Measurements from ENCODE around the gene CA5A. TPM values are rescaled to one million over a fixed set of nuclear protein-coding genes. Genes with fewer than 3 reads are reported as not detected.
"Not testable (repeated sequence)": the region's sequence is repeated elsewhere in the genome, so short reads cannot be mapped to it uniquely, and the experiment has no call there.

CA5A gene
- total RNA-seq, 1 experiment from 2014 or later, result not detected

DNA sequence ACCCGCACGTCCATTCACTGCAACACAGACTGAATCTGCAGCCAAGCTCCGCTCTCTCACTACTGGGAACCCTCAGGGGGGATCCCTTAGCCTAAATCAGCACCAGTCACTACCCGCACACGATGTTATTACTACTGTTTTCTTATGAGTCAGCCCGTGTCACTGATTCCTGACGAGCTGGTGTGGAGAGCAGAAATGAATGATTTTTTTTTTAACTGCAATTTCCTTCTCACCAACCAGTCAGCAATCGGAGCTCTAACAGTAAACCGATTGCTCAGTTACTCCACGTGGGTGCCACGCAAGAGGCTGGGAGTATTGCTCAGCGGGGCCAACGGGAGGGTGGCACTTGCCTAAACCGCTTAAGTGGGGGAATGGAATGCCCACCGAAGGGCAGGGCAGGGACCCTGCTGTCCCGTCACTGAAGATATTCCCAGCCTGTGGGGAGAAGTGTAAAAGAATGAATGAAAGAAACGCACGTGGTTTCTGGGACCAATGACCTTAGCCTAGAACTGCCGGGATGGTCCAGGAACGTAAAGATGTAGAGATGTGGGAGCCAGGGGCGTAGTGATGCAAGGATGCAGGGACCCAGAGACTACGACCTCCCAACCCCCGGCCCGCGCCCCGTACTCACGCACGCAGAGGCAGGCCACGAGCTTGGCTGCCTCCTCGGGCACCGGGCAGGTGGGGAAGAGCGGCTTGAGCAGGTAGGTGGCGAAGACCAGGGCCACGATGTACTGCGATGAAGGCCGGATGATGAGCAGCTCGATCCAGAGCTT is 67.9 kb downstream of the CA5A start:
- CTCF ChIA-PET, result interaction anchor here (0.6 to 7.3 kb wide), 3 partner anchors 15 to 188 kb away, joined by 3 to 185 read pairs (median 4); no protein-coding TSS in a partner anchor
- Mint-ChIP-seq H3K4me1 (ENCODE audit: low read depth, unreplicated experiment) (peaks cover 49% of the 10 kb centered on the region), H3K4me3 (ENCODE audit: low read depth, unreplicated experiment) (peak overlapping the region; percentile 80), H3K36me3 (ENCODE audit: insufficient read depth, unreplicated experiment) (peaks cover 90% of the 10 kb centered on the region), H3K27ac (ENCODE audit: unreplicated experiment) (peak overlapping the region; percentile 91)
- H3K9me3 Mint-ChIP-seq (ENCODE audit: low read depth, unreplicated experiment); intact Hi-C loops (cut with micrococcal nuclease; ENCODE audit: unreplicated experiment); H3K27me3 Mint-ChIP-seq (ENCODE audit: unreplicated experiment): not testable (repeated sequence)
- BruUV-seq (replicated peaks), result TSS peak; percentile 52
- peak; percentile 56 for DNase-seq

DNA sequence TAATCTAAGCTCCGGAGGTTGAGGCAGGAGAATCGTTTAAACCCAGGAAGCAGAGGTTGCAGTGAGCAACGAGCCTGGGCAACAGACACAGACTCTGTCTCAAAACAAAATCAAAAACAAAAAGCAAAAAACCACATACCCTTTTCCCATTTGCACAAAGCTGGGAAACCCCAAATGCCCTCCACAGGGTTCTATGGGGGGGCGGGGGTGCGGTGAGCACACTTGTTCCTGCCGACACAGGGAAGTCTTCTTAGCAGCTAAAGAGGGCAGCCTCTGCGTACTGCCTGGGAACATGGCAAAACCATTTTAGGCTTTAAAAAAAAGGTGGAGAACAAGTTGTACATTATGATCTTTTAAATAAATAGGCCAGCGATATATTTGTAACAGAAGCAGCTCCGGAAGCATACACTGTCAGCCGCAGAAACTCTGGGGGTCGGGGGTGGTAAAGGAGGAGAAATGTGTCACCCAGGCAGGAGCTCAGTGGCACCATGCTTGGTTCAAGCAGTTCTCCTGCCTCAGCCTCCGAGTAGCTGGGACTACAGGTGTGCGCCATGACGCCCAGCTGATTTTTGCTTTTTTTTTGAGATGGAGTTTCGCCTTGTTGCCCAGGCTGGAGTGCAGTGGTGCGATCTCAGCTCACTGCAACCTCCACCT is 70.3 kb downstream of the CA5A start:
- H3K9me3 Mint-ChIP-seq (ENCODE audit: low read depth, unreplicated experiment); H3K27me3 Mint-ChIP-seq (ENCODE audit: unreplicated experiment); intact Hi-C loops (cut with micrococcal nuclease; ENCODE audit: unreplicated experiment); DNase-seq; BruUV-seq (replicated peaks): not testable (repeated sequence)
- H3K27ac Mint-ChIP-seq (ENCODE audit: unreplicated experiment), result peak overlapping the region; percentile 91
- H3K36me3 Mint-ChIP-seq (ENCODE audit: insufficient read depth, unreplicated experiment), result peaks cover 98% of the 10 kb centered on the region
- H3K4me1 Mint-ChIP-seq (ENCODE audit: low read depth, unreplicated experiment), result peaks cover 41% of the 10 kb centered on the region
- CTCF ChIA-PET, result interaction anchor here (0.6 to 7.3 kb wide), 3 partner anchors 10 to 107 kb away, joined by 5 to 185 read pairs (median 6); no protein-coding TSS in a partner anchor
- H3K4me3 Mint-ChIP-seq (ENCODE audit: low read depth, unreplicated experiment), result peak overlapping the region; percentile 80

DNA sequence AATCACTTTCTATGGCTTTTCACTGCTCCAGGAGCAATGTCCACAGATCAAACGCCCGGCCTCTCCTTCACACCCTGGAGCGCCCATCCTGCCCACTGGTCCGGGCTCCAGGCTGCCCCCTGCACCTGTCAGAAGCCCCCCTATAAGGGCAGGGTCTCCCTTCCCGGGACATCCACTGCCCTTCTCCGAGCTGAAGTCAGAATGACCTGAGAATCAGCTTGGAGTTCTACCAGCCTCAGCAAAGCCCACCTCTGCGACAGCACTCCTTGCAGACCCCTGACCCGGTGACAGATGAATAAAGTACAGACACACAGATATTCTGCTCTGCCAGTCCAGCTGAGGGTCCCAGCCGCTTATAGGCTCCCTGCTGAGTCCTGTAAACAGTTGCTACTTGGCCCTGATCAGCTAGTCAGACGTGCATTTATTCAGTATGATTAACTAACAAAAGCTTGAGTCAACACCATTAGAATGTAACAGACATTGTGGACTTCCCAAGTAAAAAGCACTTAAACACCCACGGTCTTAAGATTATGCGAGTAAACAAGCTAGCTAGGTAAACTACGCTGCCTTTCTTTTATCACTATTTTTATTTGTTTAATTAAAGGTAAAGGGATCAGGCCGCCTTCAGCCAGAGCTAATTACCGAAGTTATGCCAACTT is 71.9 kb downstream of the CA5A start:
- BruUV-seq (replicated peaks), result no TSS peak
- no peak for DNase-seq
- H3K4me1 Mint-ChIP-seq (ENCODE audit: low read depth, unreplicated experiment), result peaks cover 42% of the 10 kb centered on the region
- CTCF ChIA-PET, result interaction anchor here (1.1 kb wide), 1 partner anchor 11 kb away, joined by 3 read pairs; no protein-coding TSS in a partner anchor
- H3K9me3 Mint-ChIP-seq (ENCODE audit: low read depth, unreplicated experiment), result no peaks in the 10 kb centered on the region
- TF ChIP-seq, protein P1, sequence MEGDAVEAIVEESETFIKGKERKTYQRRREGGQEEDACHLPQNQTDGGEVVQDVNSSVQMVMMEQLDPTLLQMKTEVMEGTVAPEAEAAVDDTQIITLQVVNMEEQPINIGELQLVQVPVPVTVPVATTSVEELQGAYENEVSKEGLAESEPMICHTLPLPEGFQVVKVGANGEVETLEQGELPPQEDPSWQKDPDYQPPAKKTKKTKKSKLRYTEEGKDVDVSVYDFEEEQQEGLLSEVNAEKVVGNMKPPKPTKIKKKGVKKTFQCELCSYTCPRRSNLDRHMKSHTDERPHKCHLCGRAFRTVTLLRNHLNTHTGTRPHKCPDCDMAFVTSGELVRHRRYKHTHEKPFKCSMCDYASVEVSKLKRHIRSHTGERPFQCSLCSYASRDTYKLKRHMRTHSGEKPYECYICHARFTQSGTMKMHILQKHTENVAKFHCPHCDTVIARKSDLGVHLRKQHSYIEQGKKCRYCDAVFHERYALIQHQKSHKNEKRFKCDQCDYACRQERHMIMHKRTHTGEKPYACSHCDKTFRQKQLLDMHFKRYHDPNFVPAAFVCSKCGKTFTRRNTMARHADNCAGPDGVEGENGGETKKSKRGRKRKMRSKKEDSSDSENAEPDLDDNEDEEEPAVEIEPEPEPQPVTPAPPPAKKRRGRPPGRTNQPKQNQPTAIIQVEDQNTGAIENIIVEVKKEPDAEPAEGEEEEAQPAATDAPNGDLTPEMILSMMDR (IDR thresholded peaks at IDR 0.05; ENCODE audit: unreplicated experiment), result no peak
- intact Hi-C loops (cut with micrococcal nuclease; ENCODE audit: unreplicated experiment), result no loop called here
- peak overlapping the region; percentile 80 for H3K4me3 Mint-ChIP-seq (ENCODE audit: low read depth, unreplicated experiment)
- no peaks in the 10 kb centered on the region for H3K27me3 Mint-ChIP-seq (ENCODE audit: unreplicated experiment)
- peak overlapping the region; percentile 91 for H3K27ac Mint-ChIP-seq (ENCODE audit: unreplicated experiment)
- H3K36me3 Mint-ChIP-seq (ENCODE audit: insufficient read depth, unreplicated experiment), result peaks cover 98% of the 10 kb centered on the region

DNA sequence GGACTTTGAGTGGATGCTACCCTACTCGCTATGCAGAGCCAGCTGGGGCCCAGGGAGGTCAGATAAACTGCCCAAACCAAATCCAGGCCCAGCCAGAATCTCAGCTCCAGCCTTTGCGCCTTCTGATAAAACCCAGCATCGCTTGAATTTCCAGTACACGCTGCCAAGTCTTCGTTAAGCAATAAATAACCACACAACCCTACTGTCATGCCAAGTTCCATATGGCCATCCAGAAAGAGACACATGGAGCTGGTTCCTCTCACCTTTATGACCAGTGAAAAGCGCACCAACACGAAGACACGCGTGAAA is 73.0 kb downstream of the CA5A start:
- BruUV-seq (replicated peaks); CTCF ChIA-PET; H3K9me3 Mint-ChIP-seq (ENCODE audit: low read depth, unreplicated experiment); H3K27ac Mint-ChIP-seq (ENCODE audit: unreplicated experiment); H3K27me3 Mint-ChIP-seq (ENCODE audit: unreplicated experiment); intact Hi-C loops (cut with micrococcal nuclease; ENCODE audit: unreplicated experiment); DNase-seq: not testable (repeated sequence)
- Mint-ChIP-seq H3K4me3 (ENCODE audit: low read depth, unreplicated experiment) (peak overlapping the region; percentile 54), H3K4me1 (ENCODE audit: low read depth, unreplicated experiment) (peaks cover 51% of the 10 kb centered on the region), H3K36me3 (ENCODE audit: insufficient read depth, unreplicated experiment) (peaks cover 98% of the 10 kb centered on the region)

DNA sequence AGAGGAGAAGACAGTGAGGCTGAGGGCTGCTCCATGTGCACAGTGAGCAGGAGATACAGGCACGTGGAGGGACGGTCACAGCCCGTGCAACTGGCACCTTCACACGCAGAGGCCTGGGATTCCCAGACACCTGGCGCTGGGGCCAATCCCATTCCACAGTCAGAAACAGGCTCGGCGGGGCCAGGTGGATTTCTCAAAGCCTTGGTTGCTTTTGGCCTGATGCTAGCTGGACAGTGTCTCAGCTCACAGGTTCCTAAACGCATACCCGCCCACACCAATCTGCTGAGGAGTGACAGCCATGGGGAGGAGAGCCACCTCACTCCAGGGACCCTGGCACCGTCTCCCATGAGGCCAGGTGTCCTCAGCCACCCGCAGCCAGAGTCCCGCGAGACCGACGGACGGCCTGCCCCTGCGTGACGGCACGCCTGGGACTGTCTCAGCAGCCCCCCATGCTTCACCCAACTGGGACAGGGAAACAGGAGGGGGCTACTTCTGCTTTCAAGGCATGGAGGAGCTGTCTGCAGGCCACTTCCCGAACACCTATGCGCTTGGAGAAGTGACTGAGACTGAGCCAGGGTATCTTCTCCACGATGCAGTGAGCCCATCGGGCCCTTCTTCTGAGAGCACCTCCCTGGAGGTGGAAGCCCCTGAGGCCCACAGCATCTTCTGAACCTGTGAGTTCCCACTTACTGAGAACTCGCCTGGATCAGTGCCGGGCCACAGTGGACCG is 73.6 kb downstream of the CA5A start:
- H3K36me3 Mint-ChIP-seq (ENCODE audit: insufficient read depth, unreplicated experiment), result peaks cover 98% of the 10 kb centered on the region
- H3K27me3 Mint-ChIP-seq (ENCODE audit: unreplicated experiment); H3K9me3 Mint-ChIP-seq (ENCODE audit: low read depth, unreplicated experiment); intact Hi-C loops (cut with micrococcal nuclease; ENCODE audit: unreplicated experiment); CTCF ChIA-PET; DNase-seq; BruUV-seq (replicated peaks): not testable (repeated sequence)
- peak overlapping the region; percentile 69 for H3K27ac Mint-ChIP-seq (ENCODE audit: unreplicated experiment)
- peak overlapping the region; percentile 54 for H3K4me3 Mint-ChIP-seq (ENCODE audit: low read depth, unreplicated experiment)
- peaks cover 56% of the 10 kb centered on the region for H3K4me1 Mint-ChIP-seq (ENCODE audit: low read depth, unreplicated experiment)

DNA sequence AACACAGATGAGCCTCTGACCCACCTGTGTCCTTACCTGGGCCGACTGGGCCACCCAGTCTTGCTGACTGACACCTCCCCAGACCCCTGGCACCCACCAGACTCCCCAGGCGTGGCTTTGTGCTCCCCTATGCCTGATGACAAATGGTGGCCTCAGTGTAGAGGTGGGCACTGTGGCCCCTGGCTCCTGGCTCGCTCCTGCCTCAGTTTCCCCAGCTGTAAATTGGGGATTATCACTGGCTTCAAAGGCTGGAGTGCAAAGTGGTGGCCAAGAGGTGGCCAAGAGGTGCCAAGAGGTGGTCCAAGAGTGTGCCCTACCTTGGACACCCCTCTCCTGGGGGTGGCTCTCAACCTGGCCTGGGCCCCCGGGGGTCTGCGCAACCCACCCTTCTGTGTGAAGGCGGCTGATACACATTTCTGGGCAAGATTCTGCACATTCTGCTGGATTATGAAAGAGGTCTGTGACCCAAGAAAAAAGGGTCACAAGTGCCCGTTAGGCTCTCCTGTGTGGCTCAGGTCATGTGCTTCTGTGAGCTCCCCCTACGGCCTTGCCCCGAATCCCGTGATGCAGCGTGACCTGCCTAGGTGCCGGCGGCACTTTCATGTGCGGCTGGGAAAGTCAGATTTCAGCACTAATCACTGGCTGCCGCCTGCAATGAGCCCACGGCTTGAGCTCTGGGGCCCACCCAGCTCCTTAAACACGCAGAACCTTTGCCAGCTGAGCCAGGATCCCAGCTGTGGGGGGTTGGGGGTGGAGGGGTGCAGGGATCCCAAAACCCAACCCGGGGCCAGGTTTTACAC is 74.8 kb downstream of the CA5A start:
- intact Hi-C loops (cut with micrococcal nuclease; ENCODE audit: unreplicated experiment); DNase-seq; CTCF ChIA-PET; H3K9me3 Mint-ChIP-seq (ENCODE audit: low read depth, unreplicated experiment); H3K27me3 Mint-ChIP-seq (ENCODE audit: unreplicated experiment); BruUV-seq (replicated peaks): not testable (repeated sequence)
- Mint-ChIP-seq H3K4me1 (ENCODE audit: low read depth, unreplicated experiment) (peaks cover 69% of the 10 kb centered on the region), H3K36me3 (ENCODE audit: insufficient read depth, unreplicated experiment) (peaks cover 98% of the 10 kb centered on the region), H3K27ac (ENCODE audit: unreplicated experiment) (peak overlapping the region; percentile 76), H3K4me3 (ENCODE audit: low read depth, unreplicated experiment) (peak overlapping the region; percentile 54)
